Liver (tissue), 9 donors: ENCODE measurements around the gene MAN1C1. TPM values are rescaled to one million over a fixed set of nuclear protein-coding genes. Genes with fewer than 3 reads are reported as not detected.

Experiments
- DNase-seq: peaks from one replicate; pipeline ENCODE4 v3.0.0-alpha.2; 2017; ENCODE audit warnings: low spot score
- H3K27ac ChIP-seq, 2 donors: one replicate each; pipeline ENCODE4 v1.7.0; 2013; ENCODE audit warnings: inconsistent platforms in 2 of 2, low read length in 2 of 2, control low read depth in 1 of 2, low read depth in 1 of 2, mild to moderate bottlenecking in 1 of 2
- H3K27me3 ChIP-seq, 4 donors: one replicate each; pipeline versions ENCODE4 v1.6.1 to v1.7.0; 2013; ENCODE audit warnings: low read length in 3 of 4, inconsistent platforms in 1 of 4, mild to moderate bottlenecking in 1 of 4, moderate library complexity in 1 of 4; ENCODE audit not compliant: control insufficient read depth in 4 of 4, insufficient read depth in 4 of 4
- H3K36me3 ChIP-seq, 4 donors: one replicate each; pipeline versions ENCODE4 v1.6.1 to v1.7.0; 2013; ENCODE audit warnings: low read length in 3 of 4, mild to moderate bottlenecking in 3 of 4, low read depth in 1 of 4, moderate library complexity in 1 of 4; ENCODE audit not compliant: control insufficient read depth in 4 of 4, insufficient read depth in 3 of 4
- H3K4me1 ChIP-seq, 4 donors: one replicate each; pipeline versions ENCODE4 v1.6.1 to v1.7.0; 2013; ENCODE audit warnings: low read length in 3 of 4, mild to moderate bottlenecking in 3 of 4, moderate library complexity in 1 of 4; ENCODE audit not compliant: control insufficient read depth in 4 of 4, insufficient read depth in 4 of 4
- H3K4me3 ChIP-seq, 3 donors: one replicate each; pipeline versions ENCODE4 v1.6.1 to v1.7.0; 2013; ENCODE audit warnings: low read length in 3 of 3, control low read depth in 1 of 3, low read depth in 1 of 3, mild to moderate bottlenecking in 1 of 3
- H3K9ac ChIP-seq, 2 donors: one replicate each; pipeline ENCODE4 v1.7.0; 2013; ENCODE audit warnings: low read length in 2 of 2, mild to moderate bottlenecking in 2 of 2, moderate library complexity in 2 of 2, control low read depth in 1 of 2, low read depth in 1 of 2
- H3K9me3 ChIP-seq, 4 donors: one replicate each; pipeline versions ENCODE4 v1.6.1 to v1.7.0; 2013; ENCODE audit warnings: low read length in 3 of 4; ENCODE audit not compliant: control insufficient read depth in 4 of 4
- ATF3 ChIP-seq: IDR thresholded peaks from 2 replicates; pipeline ENCODE4 v1.6.1; 2016; ENCODE audit warnings: antibody characterized with exemption
- CTCF ChIP-seq: fragments of 150-350 bp; IDR thresholded peaks from 2 replicates; pipeline ENCODE4 v1.5.1; 2017; ENCODE audit warnings: improper control_type of control experiment, low read depth, low read length; ENCODE audit not compliant: missing input control
- EGR1 ChIP-seq, 2 donors: IDR thresholded peaks; 2 replicates each; pipeline ENCODE4 v1.6.1; 2016 to 2018; ENCODE audit warnings: antibody characterized with exemption in 2 of 2, low read depth in 2 of 2
- FOXA1 ChIP-seq: IDR thresholded peaks from 2 replicates; pipeline ENCODE4 v1.6.1; 2016; ENCODE audit warnings: antibody characterized with exemption
- FOXA2 ChIP-seq: IDR thresholded peaks from 2 replicates; pipeline ENCODE4 v1.6.1; 2016; ENCODE audit warnings: antibody characterized with exemption
- GABPA ChIP-seq, 2 donors: IDR thresholded peaks in 1 of 2; conservative IDR thresholded peaks in 1 of 2; 2 replicates each; pipeline ENCODE4 v1.6.1; 2016; ENCODE audit warnings: antibody characterized with exemption in 2 of 2, mild to moderate bottlenecking in 1 of 2, moderate library complexity in 1 of 2
- HNF4A ChIP-seq, 2 donors: conservative IDR thresholded peaks; 2 replicates each; pipeline ENCODE4 v1.6.1; 2016; ENCODE audit warnings: antibody characterized with exemption in 2 of 2, mild to moderate bottlenecking in 2 of 2
- HNF4G ChIP-seq: IDR thresholded peaks from 2 replicates; pipeline ENCODE4 v1.6.1; 2016; ENCODE audit warnings: antibody characterized with exemption
- JUND ChIP-seq, 2 donors: IDR thresholded peaks; 2 replicates each; pipeline ENCODE4 v1.6.1; 2016; ENCODE audit warnings: antibody characterized with exemption in 2 of 2
- RAD21 ChIP-seq, 2 donors: IDR thresholded peaks; 2 replicates each; pipeline ENCODE4 v1.6.1; 2016; ENCODE audit warnings: antibody characterized with exemption in 2 of 2, mild to moderate bottlenecking in 2 of 2
- RXRA ChIP-seq, 2 donors: IDR thresholded peaks; 2 replicates each; pipeline ENCODE4 v1.6.1; 2017 to 2018; ENCODE audit warnings: antibody characterized with exemption in 2 of 2, mild to moderate bottlenecking in 1 of 2
- SP1 ChIP-seq: IDR thresholded peaks from 2 replicates; pipeline ENCODE4 v1.6.1; 2018; ENCODE audit warnings: antibody characterized with exemption, mild to moderate bottlenecking
- TAF1 ChIP-seq: conservative IDR thresholded peaks from 2 replicates; pipeline ENCODE4 v1.6.1; 2016; ENCODE audit warnings: antibody characterized with exemption, mild to moderate bottlenecking
- YY1 ChIP-seq: IDR thresholded peaks from 2 replicates; pipeline ENCODE4 v1.6.1; 2016; ENCODE audit warnings: antibody characterized with exemption, mild to moderate bottlenecking
- ZBTB33 ChIP-seq: IDR thresholded peaks from 2 replicates; pipeline ENCODE4 v1.6.1; 2016; ENCODE audit warnings: antibody characterized with exemption
- WGBS: extraction: QIAGEN DNeasy Blood & Tissue Kit; methylation state at CpG from one replicate; pipeline ENCODE4 v1.1.7; 2013; 5-methylcytosine and 5-hydroxymethylcytosine counted together
- polyA plus RNA-seq, 2 donors: library from polyadenylated mRNA; stranded (reverse) in 1 of 2; unstranded in 1 of 2; fragments of 200-250 nt in 1 of 2; fragments of >200 nt in 1 of 2; fragmentation: Nextera tagmentation in 1 of 2; extraction: Ambion mirVana in 1 of 2; gene quantifications; one replicate each; pipeline versions ENCODE4 v1.2.1 to v1.2.3, GENCODE V29; 2013 to 2015
- total RNA-seq, 2 donors: library from RNA; depleted of rRNA; stranded (reverse); fragments of >200 nt; gene quantifications; one replicate each; pipeline ENCODE4 v1.2.3, GENCODE V29; 2014
- donor health status: healthy.
- donor health status: healthy.
- donor health status: healthy.
- donor health status: healthy.
- donor health status: healthy.

MAN1C1 gene
- total and polyA plus RNA-seq, 4 donors: 6.3 to 16.0 (median 8.1) TPM

- DNase-seq: no peak
- Histone ChIP-seq H3K4me3 (no peak overlapping the region), H3K27ac (no peak overlapping the region)
These were observed 6.4 kb downstream of the MAN1C1 start for GRCh38 chr1:25623007-25623406.

GRCh38 chr1:25623731-25624130 lies 7.1 kb downstream of the MAN1C1 start:
- no peak overlapping the region for H3K4me3 ChIP-seq
- H3K27ac ChIP-seq: no peak overlapping the region
- no peak overlapping the region for H3K9ac ChIP-seq
- DNase-seq: no peak
- H3K27me3 ChIP-seq: no peaks in the 10 kb centered on the region
- H3K9me3 ChIP-seq: no peaks in the 10 kb centered on the region
- no peaks in the 10 kb centered on the region for H3K36me3 ChIP-seq
- no peak for TF ChIP-seq JUND (IDR thresholded peaks at IDR 0.05)
- no peak for TF ChIP-seq FOXA1
- TF ChIP-seq SP1: no peak
- no peak for TF ChIP-seq HNF4G
- no peak for TF ChIP-seq CTCF
- 93% methylated on average over 4 of the region's 4 CpGs for WGBS
- H3K4me1 ChIP-seq: peaks cover 0 to 13% (median 8%) of the 10 kb centered on the region in 4 donors

More at GRCh38 chr1:25623007-25623406, 6.4 kb downstream of the MAN1C1 start:
- H3K27me3 ChIP-seq: no peaks in the 10 kb centered on the region
- H3K4me1 ChIP-seq: peaks cover under 1 to 19% (median 13%) of the 10 kb centered on the region in 4 donors
- no peaks in the 10 kb centered on the region for H3K9me3 ChIP-seq
- no peak overlapping the region for H3K9ac ChIP-seq
- H3K36me3 ChIP-seq: no peaks in the 10 kb centered on the region
- WGBS: 87% methylated on average over 4 of the region's 4 CpGs
- no peak for TF ChIP-seq EGR1 (IDR thresholded peaks at IDR 0.05; ENCODE audit: low read depth in 2 of 2)
- no peak for TF ChIP-seq HNF4A (conservative IDR thresholded peaks at IDR 0.05)
- no peak for TF ChIP-seq HNF4G
- TF ChIP-seq RXRA (IDR thresholded peaks at IDR 0.05): no peak
- no peak for TF ChIP-seq TAF1
- no peak for TF ChIP-seq ATF3
- no peak for TF ChIP-seq YY1
- TF ChIP-seq SP1: no peak
- no peak for TF ChIP-seq GABPA (IDR thresholded peaks at IDR 0.05 in 1 of 2, conservative IDR thresholded peaks at IDR 0.05 in 1 of 2)
- TF ChIP-seq FOXA2: no peak
- TF ChIP-seq ZBTB33: no peak

- Histone ChIP-seq H3K36me3 (no peaks in the 10 kb centered on the region), H3K4me3 (no peak overlapping the region), H3K27ac (no peak overlapping the region), H3K9me3 (no peaks in the 10 kb centered on the region), H3K27me3 (no peaks in the 10 kb centered on the region), H3K4me1 (peaks cover 0 to 12% (median 6%) of the 10 kb centered on the region in 4 donors), H3K9ac (no peak overlapping the region)
- 81% methylated on average over 3 of the region's 3 CpGs for WGBS
- DNase-seq: no peak
- TF ChIP-seq ATF3 (no peak), HNF4G (no peak), EGR1 (IDR thresholded peaks at IDR 0.05; ENCODE audit: low read depth in 2 of 2) (no peak), SP1 (no peak), FOXA2 (no peak), RXRA (IDR thresholded peaks at IDR 0.05) (no peak), CTCF (no peak), TAF1 (no peak), JUND (IDR thresholded peaks at IDR 0.05) (no peak), HNF4A (conservative IDR thresholded peaks at IDR 0.05) (no peak), YY1 (no peak), ZBTB33 (no peak), FOXA1 (no peak), GABPA (IDR thresholded peaks at IDR 0.05 in 1 of 2, conservative IDR thresholded peaks at IDR 0.05 in 1 of 2) (no peak), RAD21 (IDR thresholded peaks at IDR 0.05) (no peak)
These were observed 7.6 kb downstream of the MAN1C1 start for GRCh38 chr1:25624156-25624555.
